LoVo (cell line): ENCODE results near the gene TLCD1.
A peak's percentile ranks its signal among the peaks of the same experiment; 100 is the strongest.
"Not testable (repeated sequence)": the region's sequence is repeated elsewhere in the genome, so short reads cannot be mapped to it uniquely, and the experiment has no call there.

Source experiments
- DNase-seq: peaks from one replicate; pipeline ENCODE4 v3.0.0-alpha.2; 2016; ENCODE audit warnings: low spot score

TLCD1 gene

GRCh38 chr17:28728364-28729200, 2.5 kb upstream of the TLCD1 start, which contains the start of gene NEK8:
TSS of gene NEK8 (plus strand) at chr17:28728788. CDS start at chr17:28728814, 26 bp downstream.
- peak; percentile 96 for DNase-seq

- DNase-seq: peak; percentile 94
These were observed 826 bp upstream of the TLCD1 start for GRCh38 chr17:28726627-28727491.

DNA sequence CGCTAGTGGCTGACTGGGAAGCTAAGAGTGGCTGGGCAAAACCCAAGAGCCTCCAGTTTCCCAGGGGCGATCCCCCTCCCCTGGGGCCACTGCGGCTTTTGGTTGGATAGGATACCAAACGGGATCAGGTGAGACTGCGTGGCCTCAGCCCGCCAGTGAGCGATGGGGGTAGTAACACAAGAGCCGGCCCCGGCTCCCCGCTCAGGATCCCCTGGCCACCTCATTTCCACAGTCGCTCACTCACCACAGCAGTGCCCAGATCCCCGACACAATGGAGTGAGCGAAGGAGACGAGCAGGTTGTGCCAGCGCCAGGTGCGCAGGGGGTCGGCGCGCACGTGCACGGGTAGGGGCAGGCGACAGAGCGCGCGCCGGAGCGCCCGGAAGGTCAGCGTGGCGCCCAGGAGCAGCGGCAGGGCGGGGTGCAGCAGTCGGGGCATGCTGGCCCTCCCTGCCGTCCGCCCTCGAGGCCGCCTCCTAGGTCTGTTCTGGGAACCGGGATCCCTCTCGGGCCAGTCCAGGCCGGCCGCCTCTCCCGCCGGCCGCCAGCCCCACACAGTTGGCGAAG, 290 bp downstream of the TLCD1 start:
- peak; percentile 79 for DNase-seq

- peak; percentile 57 for DNase-seq
These were observed 820 bp downstream of the TLCD1 start for GRCh38 chr17:28725166-28725659.

DNA sequence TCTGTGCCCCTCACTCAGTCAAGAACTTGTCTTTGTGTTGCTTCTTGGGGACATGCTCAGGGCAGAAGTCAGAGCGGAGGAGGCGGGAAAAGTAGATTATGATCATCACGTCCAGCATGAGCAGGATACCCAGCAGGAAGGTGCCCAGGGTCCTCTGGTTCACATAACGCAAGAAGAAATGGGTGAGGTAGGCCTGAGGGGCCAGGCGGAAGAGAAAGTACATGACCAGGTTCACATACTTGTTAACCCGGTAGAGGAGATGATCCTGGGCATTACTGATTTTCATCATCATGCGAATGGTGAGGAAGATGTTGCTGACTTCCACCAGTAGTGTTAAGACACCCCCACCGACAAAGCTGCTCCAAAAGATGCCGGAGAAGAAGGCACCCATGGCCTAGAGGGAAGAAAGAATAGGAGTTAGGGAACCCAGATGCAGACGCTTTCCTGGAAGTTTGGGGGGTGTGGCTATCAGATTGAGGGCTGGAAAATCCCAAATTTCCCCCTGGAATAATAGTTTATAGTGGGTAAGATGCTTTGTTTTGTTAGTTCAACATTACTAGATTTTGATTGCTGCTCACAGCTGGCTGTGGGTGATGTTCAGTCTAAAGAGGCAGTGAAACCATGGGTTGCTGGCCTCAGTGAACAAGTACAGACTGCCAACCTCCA, 1.4 kb downstream of the TLCD1 start:
- no peak for DNase-seq

DNA sequence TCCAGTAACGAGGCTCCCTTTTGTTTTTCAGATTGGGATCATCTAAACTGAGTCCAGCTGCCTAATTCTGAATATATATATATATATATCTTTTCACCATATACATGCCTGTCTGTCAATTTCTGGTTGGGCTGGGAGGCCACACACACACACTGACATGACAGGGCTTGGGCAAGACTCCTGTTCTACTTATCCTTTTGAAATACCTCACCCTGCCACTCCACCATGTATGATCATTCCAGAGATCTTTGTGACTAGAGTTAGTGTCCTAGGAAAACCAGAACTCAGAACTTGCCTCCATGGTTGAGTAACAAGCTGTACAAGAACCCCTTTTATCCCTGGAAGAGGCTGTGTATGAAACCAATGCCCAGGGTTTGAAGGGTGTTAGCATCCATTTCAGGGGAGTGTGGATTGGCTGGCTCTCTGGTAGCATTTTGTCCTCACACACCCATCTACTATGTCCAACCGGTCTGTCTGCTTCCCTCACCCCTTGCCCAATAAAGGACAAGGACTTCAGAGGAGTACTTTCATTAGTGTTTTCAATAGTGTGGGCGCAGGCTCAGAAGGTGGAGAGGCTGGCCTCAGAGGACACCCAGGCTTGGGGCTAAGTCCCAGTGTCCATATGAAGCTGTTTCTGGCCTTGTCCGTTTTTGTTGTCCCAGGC, 2.1 kb downstream of the TLCD1 start:
- DNase-seq: not testable (repeated sequence)

DNA sequence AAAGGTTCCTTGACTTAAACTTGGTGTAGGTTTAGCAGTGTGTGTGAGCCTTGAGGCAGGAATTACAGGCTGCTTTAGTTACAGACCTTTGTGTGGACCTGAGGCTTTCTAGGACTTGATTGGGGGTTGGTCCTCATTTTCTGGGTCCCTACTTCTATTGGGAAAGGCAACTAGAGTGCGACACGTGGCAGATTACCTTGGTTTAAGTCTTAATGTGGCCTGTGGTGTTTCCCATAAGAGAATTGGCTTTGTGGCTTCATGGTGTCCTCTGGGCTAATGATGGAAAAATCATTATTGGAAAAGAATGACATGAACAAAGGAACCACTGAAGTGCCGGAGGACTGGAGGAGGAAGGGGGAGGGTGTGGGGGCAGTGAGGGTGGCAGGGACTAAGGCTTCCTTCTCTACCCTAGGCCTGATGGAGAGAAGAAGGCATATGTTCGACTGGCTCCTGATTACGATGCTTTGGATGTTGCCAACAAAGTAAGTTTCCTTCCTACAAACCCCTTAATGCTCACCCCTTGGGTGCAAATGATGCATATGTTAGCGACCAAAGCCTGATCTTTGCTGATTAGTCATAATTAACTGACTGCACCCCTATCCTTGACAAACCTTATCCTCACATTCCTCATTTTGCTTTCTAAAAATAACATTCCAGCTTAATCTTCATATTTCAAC, 2.7 kb downstream of the TLCD1 start:
- no peak for DNase-seq

DNA sequence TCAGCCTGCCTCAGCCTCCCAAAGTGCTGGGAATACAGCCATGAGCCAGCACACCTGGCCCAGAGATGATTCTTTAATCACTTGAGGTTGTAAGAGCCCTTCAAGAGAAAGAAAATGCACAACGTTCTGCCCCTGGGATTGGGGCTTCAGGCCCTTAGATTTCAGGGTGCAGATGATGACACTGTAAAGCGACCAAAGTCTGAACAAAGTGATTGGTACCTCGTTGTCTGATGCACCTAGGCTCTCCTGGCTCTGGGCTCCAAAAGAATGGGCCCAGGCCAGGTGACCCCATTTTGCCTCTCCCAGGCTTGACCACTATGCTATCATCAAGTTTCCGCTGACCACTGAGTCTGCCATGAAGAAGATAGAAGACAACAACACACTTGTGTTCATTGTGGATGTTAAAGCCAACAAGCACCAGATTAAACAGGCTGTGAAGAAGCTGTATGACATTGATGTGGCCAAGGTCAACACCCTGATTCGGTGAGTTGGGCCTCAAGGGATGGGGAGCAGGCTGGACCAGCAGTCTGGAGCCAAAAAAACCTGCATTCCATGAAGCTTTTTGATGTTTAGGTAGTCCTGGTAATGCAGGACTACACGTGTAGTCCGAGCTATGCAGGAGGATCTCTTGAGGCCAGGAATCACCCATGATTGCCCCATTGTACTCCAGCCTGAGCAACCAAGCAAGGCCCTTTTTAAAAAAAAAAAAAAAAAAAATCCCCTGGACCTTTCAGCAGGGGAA, 3.4 kb downstream of the TLCD1 start:
- DNase-seq: no peak

GRCh38 chr17:28720997-28721329, 5.1 kb downstream of the TLCD1 start:
- not testable (repeated sequence) for DNase-seq

- no peak for DNase-seq
These were observed 5.6 kb downstream of the TLCD1 start for GRCh38 chr17:28720247-28720996.

DNA sequence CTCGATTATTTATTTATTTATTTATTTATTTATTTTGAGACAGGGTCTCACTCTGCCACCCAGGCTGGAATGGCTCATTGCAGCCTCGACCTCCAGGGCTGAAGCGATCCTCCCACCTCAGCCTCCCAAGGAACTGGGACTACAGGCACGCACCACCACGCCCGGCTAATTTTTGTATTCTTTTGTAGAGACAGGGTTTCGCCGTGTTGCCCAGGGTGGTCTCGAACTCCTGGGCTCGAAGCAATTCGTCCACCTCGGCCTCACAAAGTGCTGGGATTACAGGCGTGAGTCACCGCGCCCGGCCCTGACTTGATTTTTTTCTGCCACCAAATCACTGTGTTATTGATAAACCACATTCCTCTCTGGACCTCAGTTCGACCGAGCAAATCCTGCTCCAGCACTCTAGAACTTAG, 7.0 kb downstream of the TLCD1 start:
- no peak for DNase-seq

GRCh38 chr17:28718333-28719020, 7.6 kb downstream of the TLCD1 start:
- no peak for DNase-seq

DNA sequence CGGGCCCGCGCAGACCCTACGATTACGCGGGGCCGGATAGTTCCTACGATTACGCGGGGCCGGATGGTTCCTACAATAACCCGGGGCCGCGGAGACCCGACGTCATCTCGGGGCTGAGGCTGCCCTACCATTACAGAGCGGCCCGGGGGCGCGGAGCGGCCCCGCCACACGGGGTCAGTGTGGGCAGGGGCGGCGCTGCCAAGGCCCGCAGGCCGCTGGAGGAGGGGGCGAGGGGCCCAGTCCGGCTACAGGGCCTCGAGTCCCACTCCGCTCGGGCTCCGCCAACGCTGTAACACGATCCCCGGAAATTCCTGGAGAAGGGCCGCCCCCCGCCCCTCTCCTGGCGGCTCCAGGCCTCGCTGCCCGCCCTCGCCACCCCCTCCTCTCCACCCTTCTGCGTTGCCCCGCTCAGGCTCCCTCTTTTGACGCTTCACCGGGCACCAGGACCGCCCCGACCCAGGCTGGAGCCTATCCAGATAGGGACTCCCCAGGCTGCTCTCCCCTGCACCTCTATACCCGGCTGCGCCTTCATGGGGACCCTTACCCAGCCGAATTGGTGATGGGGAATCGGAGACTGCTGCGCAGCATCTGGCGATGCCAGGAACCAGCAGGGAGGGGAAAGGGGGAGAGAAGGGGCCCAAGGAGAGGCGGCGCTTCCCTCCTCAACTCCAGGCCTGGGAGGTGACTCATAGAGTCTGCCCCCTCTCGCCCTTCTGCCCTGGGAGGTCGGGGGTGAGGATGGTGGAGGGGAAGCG, 8.3 kb downstream of the TLCD1 start, which contains the start of gene RAB34:
Gene RAB34, minus strand, starts transcription at position 291 of the 755 bp plus-strand sequence. CDS start 602 bp downstream, outside the sequence.
- DNase-seq: no peak

DNA sequence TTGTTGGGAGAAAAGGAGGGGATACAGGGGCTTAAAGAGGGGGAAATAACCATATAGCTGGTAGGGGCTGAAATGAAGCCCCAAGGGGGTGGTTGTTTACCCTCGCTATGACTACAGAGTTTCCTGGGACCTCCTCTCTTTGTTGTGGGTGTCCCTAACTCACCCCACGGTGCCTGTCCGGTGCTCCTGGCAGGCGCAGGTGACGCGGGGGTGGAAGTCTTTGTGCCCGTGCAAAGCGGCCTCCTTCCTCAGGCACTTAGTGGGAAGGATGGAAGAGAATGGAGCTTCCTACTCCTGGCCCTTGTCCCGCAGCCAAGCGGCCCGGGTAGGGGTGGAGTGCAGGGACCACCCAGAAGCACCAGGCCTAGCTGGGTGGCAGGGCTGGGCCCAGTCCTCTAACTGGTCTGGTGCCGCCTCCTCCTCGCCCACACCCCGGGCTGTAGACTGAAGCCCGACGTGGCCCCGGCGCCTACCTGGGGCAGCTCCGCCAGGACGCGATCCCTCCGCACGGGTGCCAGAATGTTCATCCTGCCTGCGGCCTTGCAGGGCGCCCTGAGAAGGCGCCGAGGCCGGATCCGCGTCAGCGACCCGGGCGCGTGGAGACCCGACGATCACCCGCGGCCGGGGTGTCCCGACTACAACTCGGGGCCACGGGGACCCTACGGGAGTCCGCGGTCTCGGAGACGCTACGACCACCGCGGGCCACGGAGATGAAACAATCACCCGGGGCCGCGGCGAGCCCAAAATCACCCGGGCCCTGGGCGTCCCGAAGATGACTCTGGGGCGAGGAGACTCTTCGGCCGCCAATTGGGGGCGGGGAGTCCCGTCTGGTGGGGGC, 9.1 kb downstream of the TLCD1 start:
- no peak for DNase-seq

GRCh38 chr17:28715217-28715616, 10.8 kb downstream of the TLCD1 start:
- no peak for DNase-seq

- no peak for DNase-seq
These were observed 11.8 kb downstream of the TLCD1 start for GRCh38 chr17:28714281-28714680.
